CD4-positive, alpha-beta T cell treated with Interleukin-4 for 4 hours (primary cell): Measurements from ENCODE around the gene TACR3.
"Not testable (repeated sequence)": the region's sequence is repeated elsewhere in the genome, so short reads cannot be mapped to it uniquely, and the experiment has no call there.

ENCODE experiments used
- DNase-seq: peaks from one replicate; pipeline ENCODE4 v3.0.0-alpha.2; 2020

Gene TACR3, protein sequence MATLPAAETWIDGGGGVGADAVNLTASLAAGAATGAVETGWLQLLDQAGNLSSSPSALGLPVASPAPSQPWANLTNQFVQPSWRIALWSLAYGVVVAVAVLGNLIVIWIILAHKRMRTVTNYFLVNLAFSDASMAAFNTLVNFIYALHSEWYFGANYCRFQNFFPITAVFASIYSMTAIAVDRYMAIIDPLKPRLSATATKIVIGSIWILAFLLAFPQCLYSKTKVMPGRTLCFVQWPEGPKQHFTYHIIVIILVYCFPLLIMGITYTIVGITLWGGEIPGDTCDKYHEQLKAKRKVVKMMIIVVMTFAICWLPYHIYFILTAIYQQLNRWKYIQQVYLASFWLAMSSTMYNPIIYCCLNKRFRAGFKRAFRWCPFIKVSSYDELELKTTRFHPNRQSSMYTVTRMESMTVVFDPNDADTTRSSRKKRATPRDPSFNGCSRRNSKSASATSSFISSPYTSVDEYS

DNA sequence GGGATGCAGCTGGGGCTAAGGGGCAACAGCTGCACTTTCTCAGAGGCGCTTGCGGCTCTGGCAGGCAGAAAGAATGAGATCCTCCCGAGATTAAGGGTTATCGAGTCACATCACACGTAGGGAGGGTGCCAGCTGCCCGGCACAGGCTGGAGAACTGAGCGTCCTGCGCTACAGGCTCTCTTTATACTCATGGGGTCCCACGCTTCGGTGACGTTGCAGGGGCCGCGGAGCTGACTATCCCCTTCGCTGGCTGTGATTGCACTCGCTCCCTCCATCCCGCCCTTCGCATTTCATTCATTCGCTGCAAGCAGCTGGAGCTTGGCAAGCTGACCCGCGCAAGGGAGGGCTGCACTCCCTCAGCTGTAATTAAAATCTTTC, at the start of gene TACR3:
TACR3 (minus strand) TSS at position 156 of the 378 bp plus-strand sequence. CDS start 310 bp downstream, outside the sequence.
- DNase-seq = no peak

DNA sequence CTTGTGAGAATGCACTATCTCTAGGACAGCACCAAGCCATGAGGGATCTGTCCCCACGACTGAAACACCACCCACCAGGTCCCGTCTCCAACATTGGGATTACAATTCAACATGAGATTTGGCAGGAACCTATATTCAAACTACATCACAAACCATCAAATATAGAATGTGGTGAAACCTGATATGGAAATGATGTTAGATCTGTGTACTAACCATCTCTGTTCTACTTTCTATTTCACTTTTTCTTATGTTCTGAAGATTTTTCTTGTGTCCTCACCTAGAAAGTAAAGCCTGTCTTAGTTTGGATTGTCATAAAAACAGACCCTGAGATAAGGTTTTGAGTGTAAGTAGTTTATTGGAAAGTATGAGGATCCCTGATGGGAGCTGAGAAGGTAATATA, 37.8 kb upstream of the TACR3 start:
- DNase-seq = no peak

DNA sequence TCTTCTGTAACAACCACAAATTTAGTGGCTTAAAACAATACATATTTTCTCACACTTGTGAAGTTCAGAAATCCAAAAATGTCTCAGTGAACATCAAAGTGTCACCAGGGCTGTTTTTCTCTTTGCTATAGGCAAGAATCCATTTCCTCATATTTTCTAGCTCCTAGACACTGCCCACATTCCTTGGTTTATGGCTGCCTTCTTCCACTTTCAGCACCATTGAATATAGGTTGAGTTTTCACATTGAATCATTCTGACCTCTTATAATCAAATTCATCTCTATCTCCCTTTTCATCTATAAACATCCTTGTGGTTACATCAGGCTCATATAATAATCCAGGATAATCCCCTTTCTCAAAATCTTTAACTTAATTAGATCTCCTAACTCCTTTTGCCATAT, 37.0 kb upstream of the TACR3 start:
- no peak for DNase-seq

DNA sequence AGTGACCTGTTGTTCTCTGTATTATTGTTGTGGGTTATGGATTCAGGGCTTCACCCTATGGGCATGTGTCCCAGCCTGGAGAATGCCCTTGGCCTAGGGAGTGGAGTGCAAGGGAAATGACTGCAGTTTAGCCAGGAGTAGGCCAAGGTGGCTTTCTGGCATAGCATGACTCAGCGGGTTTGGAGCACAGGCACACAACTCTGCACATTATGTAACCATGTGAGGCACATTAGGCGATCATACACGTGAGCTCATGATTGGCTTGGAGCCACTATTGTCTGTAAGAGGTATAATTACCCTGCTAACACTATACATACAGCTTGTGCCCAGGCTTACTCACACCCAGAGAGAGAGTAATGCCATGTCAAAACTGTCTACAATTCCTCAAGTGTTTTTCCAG, 35.1 kb upstream of the TACR3 start:
- no peak for DNase-seq

DNA sequence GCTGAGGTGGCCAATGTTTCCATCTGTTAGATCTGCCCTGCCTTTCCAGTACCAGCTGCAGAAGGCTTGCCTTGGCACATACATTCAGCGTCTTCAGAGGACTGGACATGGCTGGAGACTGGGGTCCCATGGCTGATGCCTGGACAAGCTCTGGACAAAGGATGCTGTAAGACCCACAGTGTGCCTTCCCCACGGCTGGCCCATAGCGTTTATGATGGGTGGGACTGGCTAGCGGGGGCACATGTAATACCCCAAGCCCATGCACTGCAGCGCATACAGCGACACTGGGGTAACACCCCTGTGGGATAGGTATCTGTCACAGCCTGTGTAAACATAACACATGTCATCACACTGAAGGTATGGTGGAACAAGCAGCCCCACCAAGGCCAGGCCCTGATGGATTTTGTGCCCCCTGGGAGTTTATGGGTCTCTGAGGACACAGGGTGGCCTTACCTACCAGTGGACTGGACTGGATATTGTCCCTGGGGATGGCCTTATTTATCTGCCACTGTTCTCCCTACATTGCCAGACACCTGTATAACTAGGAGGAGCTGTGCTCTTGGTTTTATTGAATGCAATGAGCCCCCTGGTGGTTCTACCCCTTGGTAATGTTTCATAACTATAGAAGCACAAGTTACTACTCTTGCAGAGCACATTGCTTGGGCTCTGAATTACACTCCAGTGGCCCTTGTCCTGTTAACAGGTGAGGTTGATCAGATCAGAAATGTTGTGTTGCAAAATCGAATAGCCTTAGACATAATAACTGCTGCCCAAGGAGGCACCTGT, 34.3 kb upstream of the TACR3 start:
- DNase-seq = no peak

DNA sequence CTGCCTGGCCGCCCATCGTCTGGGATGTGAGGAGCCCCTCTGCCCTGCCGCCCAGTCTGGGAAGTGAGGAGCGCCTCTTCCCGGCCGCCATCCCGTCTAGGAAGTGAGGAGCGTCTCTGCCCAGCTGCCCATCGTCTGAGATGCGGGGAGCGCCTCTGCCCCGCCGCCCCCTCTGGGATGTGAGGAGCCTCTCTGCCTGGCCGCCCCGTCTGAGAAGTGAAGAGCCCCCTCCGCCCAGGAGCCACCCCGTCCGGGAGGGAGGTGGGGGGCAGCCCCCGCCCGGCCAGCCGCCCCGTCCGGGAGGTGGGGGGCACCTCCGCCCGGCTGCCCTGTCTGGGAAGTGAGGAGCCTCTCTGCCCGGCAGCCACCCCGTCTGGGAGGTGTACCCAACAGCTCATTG, 3.4 kb upstream of the TACR3 start:
- not testable (repeated sequence) for DNase-seq

DNA sequence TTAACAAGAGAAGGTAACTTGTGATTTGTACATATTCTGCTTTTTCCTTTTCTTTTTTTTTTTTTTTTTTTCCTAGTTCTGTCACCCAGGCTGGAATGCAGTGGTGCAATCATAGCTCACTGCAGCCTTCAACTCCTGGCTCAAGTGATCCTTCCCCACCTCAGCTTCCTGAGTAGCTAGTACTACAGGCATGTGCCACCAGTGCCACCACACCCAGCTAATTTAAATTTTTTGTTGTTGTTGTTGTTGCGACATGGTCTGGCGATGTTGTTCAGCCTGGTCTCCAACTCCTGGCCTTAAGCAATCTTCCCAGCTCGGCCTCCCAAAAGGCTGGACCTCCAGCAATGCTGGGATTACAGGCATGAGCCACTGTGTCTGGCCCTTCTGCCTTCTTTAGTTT, 1.5 kb upstream of the TACR3 start:
- no peak for DNase-seq

DNA sequence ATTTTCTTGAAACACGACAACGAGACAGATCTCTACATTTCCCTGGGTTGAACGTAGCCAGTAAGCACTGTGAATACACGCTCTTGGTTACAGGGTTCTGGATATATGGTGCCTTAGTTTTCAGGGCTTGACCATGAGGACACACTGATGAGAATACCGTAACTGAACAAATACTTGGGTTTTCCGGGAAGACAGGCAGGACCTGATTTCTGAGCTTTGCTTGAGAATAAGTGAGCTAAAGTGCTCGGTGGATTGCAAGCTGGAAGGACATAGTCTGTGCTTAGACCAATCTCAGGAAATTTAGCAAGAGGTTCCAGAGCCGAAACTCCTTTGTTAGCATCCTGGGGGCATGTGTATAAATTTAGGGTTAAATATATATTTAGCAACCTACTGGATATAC, 876 bp upstream of the TACR3 start:
- no peak for DNase-seq

DNA sequence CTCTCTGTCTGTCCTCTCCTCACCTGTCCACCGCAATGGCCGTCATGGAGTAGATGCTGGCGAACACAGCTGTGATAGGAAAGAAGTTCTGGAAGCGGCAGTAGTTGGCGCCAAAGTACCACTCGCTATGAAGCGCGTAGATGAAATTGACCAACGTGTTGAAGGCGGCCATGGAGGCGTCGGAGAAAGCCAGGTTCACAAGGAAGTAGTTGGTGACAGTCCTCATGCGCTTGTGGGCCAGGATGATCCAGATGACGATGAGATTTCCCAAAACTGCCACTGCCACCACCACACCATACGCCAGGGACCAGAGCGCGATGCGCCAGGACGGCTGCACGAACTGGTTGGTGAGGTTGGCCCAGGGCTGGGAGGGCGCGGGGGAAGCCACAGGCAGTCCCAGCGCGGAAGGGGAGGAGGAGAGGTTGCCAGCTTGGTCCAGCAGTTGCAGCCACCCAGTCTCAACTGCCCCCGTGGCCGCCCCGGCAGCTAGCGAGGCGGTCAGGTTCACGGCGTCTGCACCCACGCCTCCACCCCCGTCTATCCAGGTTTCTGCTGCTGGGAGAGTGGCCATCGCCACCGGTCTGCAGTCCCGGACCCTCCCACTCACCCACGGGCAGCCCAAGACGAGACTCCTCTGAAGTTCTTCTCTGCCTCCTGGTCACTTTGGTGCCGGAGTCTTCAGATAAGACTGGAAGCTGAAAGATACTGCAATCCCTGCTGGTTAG, 518 bp downstream of the TACR3 start:
- DNase-seq = no peak

DNA sequence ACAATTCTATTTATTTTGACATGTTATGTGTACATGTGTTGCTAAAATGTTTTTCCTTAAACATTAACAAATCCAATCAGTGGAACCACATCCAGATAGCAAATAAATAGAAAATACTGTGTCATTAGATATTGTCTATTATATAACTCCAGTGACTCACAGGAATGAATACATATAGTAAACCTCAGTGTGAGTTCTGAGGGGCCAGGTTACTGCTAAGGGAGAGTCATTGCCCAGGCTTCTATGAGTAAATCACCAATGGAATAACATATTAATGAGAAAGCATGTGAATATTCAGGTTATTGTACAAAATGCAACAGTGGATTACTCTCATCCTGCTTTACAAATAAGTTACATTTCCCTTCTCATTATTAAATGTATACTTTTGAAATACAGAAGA, 27.2 kb downstream of the TACR3 start:
- DNase-seq = no peak

DNA sequence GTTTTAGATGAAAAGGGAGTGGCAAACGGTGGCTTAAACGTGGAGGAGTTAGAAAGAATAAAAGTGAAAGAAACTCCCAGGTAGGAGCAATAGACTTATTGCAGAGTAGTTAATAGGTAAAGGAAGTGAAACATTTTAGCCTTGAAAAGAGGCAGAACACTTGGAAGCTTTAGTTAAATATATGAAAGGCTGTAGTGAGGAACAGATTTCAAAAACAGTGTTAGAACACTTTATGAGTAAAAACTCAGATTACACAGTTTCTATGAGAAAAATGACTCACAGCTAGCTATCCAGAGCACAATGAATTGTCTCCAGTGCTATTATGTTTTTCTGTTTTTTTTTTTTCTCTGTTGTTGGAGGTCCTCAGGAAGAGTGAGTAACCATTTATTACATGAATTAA, 45.8 kb downstream of the TACR3 start:
- DNase-seq = no peak

DNA sequence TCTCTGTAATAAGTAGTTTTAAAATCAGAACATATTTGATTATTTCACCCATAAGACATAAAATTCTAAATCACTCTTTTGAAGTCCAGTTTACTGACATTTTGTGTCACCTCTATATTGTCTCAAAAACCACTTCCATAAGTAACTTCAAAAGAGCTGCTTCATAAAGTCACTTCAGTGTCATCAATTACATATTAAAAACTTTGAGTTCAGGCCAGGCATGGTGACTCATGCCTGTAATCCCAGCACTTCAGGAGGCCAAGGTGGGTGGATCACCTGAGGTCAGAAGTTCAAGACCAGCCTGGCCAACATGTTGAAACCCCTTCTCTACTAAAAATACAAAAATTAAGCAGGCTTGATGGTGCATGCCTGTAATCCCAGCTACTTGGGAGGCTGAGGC, 53.0 kb downstream of the TACR3 start:
- not testable (repeated sequence) for DNase-seq

DNA sequence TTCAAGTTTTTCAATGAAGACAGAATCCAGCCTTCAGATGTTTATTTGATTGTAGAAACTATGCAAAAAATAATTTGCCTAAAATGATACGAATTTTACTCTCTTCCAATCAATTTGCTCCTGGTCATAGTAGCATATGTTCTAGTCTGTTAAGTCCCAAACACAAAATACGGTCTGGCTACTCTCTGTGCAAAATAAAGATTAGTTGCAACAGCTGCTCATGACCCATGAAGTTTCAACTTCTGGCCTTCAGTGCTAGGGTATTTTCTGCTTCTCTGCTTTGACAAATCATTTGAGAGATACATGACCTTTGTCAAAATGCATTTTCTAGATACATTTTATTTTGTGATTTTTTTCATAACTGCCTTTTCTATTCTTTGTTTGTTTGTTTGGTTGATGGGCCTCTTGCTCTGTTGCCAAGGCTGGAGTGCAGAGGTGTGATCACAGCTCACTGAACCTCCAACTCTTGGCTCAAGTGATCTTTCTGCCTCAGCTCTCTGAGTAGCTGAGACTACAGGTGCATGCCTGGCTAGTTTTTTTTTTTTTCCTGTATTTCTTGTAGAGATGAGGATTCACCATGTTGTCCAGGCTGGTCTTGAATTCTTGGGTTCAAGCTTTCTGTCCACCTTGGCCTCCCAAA, 55.2 kb downstream of the TACR3 start:
- no peak for DNase-seq

DNA sequence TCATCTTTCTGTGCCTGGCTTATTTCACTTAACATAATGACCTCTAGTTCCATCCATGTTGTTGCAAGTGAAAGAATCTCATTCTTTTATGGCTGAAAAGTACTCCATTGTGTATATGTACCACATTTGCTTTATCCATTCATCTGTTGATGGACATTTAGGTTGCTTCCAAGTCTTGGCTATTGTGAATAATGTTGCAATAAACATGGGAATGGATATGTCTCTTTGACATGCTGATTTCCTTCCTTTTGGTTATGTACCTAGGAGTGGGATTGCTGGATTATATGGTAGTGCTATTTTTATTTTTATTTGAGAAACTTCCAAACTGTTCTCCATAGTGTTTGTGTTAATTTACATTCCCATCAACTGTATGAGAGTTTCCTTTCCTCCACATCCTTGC, 71.2 kb downstream of the TACR3 start:
- no peak for DNase-seq

DNA sequence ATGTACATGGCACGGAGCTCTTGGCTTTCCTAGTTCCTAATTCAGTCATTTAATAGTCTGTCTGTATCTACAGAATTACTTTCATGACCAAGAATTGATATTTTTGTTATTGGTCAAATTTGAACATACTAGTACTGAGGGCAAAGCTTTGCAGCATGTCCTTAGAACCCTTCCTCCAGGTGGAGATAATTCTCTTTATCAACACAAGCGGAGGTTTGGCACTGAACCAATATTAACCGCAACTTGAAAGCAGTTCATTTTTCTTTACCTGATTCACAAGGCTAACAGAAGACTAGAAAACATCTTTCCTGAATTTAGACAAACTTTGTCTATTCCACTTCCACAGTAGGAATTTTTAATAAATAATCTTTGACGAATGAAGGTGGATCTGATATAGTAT, 73.8 kb downstream of the TACR3 start:
- DNase-seq = no peak

DNA sequence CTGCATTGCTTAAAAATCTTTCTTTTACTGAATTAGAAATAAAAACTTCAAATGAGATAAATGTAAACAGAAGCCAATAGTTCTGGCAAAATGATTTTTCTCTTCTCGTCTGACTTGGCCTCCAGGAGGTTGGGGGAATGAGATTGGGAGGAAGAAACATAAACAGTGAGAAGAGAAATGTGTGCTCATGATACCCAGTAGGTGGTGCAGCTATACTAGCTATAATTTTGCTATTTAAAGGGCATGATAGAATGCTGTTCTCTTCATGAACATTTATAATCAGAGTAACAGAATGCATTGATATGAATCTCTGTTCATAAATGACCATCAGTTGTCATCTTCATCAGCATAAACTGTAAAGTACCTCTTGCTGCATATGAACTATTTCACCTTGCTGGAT, 85.5 kb downstream of the TACR3 start:
- DNase-seq = no peak

DNA sequence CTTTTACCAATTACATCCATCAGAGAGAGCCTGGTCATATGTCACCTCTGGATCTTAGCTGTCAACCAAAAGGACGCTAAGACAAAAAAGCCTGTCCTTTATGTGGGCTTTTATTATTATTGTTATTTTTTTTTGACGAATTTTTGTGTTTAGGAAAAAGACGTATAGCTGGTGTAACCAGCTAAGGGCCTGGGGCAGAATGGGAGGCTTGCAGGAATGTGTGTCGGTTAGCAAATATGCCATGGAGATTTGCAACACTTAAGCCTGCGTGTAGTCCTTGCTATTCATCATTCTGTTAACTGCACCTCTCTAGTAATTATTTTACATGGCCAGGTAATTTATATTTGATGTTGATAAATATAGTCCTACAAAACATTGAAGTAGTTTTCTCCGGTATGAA, 93.5 kb downstream of the TACR3 start:
- DNase-seq = no peak

DNA sequence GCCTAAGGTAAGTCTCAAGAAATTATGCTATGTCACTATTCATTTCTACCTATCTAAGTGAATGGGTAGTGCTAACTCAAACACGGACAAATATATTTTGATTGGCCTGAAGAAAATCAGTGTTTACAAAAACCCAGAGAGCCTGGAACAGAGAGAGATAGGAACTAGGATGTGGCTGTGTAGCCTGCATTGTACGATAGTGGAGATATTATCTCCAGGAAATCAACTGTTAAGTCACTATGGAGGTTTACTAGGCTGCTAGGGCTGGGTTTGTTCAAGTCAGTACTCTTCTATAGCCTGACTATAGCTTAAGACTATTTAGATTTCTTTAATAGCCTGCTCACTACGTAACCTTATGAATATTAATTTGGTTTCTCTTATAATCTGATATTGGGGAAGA, 127.9 kb downstream of the TACR3 start:
- no peak for DNase-seq

DNA sequence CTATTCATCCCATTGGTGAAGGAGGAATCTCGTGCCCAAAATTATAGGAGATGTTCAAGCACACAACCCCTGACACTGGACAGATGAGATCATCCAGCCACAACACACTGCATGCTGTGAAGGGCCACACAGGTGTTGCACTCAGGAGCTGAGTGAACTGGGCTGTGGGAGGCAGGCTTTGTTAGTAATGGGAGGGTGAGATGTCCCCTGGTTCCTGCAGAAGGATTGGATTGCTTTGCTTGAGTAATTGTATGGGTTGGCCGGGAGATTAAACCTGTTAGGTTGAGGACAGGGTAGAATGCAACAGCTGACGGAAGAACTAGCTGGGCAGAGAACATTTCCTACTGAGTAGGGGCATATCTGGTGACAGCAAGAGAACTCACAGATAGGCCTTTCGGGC, 152.2 kb downstream of the TACR3 start:
- no peak for DNase-seq

DNA sequence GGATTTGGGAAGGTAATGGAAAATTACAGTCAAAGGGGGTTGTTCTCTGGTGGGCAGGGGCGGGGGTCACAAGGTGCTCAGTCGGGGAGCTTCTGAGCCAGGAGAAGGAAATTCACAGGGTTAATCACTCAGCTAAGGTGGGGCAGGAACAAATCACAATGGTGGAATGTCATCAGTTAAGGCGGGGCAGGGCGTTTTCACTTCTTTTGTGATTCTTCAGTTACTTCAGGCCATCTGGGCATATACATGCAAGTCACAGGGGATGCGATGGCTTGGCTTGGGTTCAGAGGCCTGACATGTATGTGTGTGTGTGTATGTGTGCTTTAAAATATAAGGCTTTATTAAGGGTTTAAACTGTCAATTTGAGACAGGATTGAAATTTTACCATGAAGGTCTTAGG, 160.6 kb downstream of the TACR3 start:
- not testable (repeated sequence) for DNase-seq
